GM19023 (cell line): Measurements from ENCODE around the gene CLCN7.

Experiments used
- ATAC-seq: cut with Tn5 transposase; IDR thresholded peaks from one replicate; pipeline ENCODE4 v1.9.1; 2021; ENCODE audit warnings: mild to moderate bottlenecking, moderate library complexity; ENCODE audit not compliant: unreplicated experiment

CLCN7 gene

DNA sequence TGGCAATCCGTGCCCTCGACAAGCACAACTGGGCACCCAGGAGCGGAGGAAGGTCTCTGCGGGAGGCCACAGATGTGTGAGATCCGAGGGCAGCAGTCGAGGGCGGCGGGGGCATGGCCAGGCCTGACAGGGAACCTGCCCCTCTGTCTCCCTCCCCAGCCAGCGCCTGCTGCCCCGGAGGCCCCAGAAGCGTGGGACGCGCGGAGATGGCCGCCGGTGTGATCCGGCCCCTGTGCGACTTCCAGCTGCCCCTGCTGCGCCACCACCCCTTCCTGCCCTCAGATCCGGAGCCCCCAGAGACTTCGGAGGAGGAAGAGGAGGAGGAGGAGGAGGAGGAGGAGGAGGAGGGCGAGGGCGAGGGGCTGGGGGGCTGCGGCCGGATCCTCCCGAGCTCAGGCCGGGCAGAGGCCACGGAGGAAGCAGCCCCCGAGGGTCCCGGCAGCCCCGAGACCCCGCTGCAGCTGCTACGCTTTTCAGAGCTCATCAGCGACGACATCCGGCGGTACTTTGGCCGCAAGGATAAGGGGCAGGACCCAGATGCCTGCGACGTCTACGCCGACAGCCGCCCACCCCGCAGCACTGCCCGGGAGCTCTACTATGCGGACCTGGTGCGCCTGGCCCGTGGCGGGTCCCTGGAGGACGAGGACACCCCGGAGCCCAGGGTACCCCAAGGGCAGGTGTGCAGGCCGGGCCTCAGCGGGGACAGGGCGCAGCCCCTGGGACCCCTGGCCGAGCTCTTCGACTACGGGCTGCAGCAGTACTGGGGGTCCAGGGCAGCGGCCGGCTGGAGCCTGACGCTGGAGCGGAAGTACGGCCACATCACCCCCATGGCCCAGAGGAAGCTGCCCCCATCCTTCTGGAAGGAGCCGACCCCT, 42.2 kb downstream of the CLCN7 start:
- no peak for ATAC-seq

GRCh38 chr16:1431497-1432270, 43.1 kb downstream of the CLCN7 start:
- ATAC-seq, result no peak

DNA sequence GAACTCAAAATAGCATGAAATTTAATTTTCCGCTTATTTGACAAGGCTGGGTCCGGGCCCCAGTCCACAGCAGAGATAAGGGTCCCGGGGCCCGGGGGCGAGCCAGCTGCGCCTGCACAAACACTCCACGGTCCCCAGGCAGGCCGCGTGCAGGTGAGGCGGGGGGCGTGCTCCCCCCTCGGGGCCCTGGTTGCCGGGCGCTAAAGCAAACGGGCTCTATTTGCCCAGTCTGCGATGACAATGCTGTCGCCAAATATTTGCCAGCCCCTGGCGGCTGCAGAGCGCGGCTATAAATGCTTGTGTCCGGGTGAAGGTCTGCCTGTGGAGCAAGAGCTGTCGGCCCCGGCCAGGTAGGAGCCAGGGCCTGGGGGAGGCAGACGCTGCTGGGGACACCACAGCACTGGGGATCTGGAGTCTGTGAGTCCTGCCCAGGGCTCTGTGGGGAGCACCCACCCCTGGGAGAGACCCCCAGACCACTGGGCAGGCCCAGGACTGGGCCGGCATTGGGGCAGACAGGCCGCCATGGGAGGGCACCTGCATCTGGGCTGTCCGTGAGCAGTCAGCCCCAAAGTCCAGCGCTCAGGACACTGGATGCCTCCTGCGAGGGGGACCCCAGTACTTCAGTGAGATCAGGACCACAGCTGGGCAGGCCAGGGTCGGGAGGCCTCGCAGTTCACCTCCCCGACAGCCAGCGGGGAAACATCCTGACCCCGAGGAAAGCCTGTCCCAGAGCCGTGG, 43.9 kb downstream of the CLCN7 start, which contains the start of gene PERCC1:
PERCC1 (plus strand) TSS at position 320 of the 738 bp plus-strand sequence. CDS start 1,516 bp downstream, outside the sequence.
- no peak for ATAC-seq

DNA sequence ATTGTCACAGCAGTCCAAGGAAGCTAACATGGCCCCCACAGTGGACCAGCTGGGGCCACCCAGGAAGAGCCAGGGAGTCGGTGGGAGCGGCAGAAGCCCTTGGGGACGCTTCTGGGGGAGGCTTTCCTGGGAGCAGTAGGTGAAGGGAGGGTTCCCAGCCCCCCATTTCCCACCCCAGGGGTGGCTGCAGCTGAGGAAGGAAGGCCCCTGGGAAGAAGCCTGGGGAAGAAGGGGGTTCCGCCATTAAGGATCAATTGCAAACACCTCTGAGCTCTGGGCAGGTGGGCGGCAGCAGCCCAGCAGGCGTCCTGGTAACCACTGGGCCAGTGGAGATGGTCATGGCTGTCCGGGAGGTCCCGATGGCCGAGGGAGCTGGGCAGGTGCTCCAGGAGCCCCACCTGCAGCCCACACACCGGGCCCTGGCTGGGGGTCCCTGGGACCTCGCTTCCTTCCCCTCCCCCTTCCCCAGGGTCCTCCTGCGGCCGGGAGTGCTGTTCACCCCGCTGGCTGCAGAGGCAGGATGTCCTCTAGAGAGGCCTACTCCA, 44.5 kb downstream of the CLCN7 start:
- no peak for ATAC-seq

- ATAC-seq, result no peak
Measured at GRCh38 chr16:1429631-1430030, 45.2 kb downstream of the CLCN7 start.

DNA sequence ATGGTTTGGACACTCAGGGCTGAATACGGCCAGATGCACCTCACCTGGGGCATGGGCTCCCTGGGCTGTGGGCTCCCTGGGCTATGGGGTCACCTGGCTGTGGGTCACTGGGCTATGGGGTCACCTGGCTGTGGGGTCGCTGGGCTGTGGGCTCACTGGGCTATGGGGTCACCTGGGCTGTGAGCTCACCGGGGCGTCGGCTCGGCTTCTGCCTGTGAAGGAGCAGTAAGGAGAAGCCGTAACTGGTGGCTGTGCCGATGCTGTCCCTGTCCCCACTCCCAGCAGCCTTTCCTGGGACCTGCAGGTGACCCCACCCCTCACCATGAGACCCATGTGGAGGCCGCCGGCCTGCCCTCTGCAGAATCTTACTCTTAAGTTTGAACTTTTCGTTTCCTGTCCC, 45.8 kb downstream of the CLCN7 start:
- ATAC-seq, result no peak

DNA sequence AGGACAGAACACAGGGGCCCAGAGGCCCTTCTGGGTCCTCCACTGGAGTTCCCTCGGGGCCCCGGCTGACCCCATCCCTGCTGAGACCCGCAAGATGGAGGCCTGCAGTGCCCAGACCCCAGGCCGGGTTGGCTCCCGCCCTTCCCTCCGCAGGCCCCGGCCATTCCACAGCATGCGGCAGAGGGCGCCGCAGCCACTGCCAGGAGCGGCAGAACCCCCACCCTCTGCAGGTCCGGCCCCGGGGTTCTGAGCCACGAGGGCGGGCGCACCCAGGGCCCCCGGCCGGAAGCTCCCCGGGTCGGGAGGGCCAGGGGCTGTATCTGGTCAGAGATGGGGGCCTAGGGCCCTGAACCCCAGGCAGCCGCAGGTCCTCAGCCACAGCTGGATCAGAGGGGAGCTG, 46.3 kb downstream of the CLCN7 start:
- no peak for ATAC-seq

DNA sequence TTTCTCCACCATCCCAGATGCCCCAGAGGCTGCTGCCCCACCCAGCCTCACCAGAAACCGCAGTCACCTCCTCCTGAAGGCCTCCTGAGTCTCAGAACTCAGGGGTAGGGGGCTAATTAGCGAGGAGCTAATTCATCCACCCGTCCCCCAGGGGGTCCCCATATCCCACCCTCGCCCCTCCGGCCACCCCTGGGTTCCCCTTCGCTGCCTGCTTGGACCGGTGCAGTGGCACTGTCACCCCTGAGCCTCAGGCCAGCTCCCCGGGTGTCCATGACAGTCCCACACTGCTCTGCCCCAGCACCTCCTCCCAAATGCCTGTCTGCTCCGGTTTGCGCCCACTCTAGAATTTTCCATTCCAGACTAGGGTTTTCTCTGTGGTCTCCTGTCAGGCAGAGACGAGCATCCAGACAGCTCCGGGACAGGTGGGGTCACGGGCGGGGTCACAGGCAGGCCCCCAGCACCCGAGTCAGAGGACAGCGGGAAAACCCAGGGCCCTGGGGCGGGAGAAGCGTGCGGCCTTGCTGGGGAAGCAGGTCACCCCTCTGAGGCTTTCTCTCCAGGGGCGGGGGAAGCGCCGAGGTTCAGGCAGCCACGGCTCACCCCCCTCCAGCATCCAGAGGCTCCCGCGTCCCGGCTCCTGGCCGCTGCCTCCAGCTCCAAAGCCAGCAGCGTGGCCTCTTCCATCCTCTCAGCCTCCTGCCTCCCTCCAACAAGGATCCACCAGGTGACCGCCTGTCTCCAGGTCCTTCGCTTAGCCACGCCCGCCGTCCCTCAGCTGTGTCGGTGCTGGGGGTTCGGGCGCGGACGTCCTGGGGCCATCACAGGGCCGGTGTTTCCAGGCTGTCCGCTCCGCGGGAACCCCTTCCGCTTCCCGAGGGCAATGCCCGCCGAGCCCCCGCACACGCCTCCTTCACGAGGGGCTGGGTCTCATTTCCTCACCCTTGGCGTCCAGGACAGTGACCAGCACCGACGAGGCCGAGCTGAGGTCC, 47.1 kb downstream of the CLCN7 start:
- ATAC-seq, result no peak

GRCh38 chr16:1426734-1427471, 47.9 kb downstream of the CLCN7 start:
- no peak for ATAC-seq

DNA sequence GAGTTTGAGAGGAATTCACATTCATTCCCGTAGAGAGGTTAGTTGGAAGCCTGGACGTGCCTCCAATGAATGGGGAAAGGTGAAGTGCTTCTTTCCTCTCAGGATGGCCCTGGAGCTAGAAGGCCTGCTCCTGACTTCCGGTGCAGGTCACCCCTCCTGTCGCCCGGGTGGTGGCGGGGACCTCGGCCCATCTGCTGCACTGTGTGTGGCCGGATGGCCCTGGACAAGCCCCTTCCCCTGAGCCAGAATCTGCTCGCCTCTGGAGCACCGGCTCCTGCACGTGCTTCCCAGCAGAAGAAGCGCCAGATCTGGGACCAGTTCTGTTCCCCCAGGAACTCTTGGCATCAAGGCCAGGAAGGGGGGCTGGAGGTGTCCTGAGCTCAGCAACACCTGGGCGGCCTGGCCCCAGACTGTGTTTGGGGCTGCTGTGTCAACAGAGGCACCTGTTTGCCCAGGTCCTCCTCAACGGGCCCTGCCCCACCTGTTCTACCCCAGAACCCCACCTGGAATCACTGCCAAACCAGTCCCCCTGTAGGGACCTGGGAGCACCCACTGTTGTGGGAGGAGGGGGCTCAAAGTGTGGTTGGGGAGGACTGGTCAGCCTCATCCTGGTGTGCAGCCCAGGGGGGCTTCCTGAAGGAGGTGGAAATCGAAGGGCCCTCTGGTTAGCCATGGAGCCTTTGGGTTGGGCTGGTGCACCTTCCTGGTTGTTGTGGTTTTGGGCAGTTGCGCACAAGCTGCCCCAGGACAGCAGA, 49.0 kb downstream of the CLCN7 start:
- no peak for ATAC-seq

- no peak for ATAC-seq
Measured at GRCh38 chr16:1424028-1424427, 50.8 kb downstream of the CLCN7 start.

GRCh38 chr16:1422076-1422475, 52.8 kb downstream of the CLCN7 start:
- no peak for ATAC-seq

- no peak for ATAC-seq
Measured at GRCh38 chr16:1420111-1420539, 54.7 kb downstream of the CLCN7 start.

- no peak for ATAC-seq
Measured at GRCh38 chr16:1416521-1416941, 58.3 kb downstream of the CLCN7 start.

- ATAC-seq, result peak; percentile 65
Measured at GRCh38 chr16:1414532-1415260, 60.1 kb downstream of the CLCN7 start, which contains the start of gene UNKL. Gene UNKL (minus strand): TSS chr16:1414704. CDS start chr16:1414691, 13 bp downstream.

- peak; percentile 24 for ATAC-seq
Measured at GRCh38 chr16:1413684-1414531, 60.9 kb downstream of the CLCN7 start.

- no peak for ATAC-seq
Measured at GRCh38 chr16:1412847-1413246, 62.0 kb downstream of the CLCN7 start.
